ENCODE data around the gene KCNMB1.

- no peak for TF ChIP-seq CTCF (conservative IDR thresholded peaks at IDR 0.05)
- TF ChIP-seq ZFX (IDR thresholded peaks at IDR 0.05), result no peak
These were observed 61.3 kb downstream of the KCNMB1 start for GRCh38 chr5:170327829-170328228.

All from C4-2B (cell line).